ENCODE results near the gene LRP1B. TPM values are rescaled to one million over a fixed set of nuclear protein-coding genes. Genes with fewer than 3 reads are reported as not detected.
"Not testable (repeated sequence)": the region's sequence is repeated elsewhere in the genome, so short reads cannot be mapped to it uniquely, and the experiment has no call there.

The LRP1B gene
- total RNA-seq, 2 experiments from 2014 or later = not detected

- H3K9me3 Mint-ChIP-seq = peaks cover 20% of the 10 kb centered on the region
Observed at GRCh38 chr2:141887363-141887762, 243.5 kb downstream of the LRP1B start.

GRCh38 chr2:141878016-141878415 is 252.8 kb downstream of the LRP1B start:
- CTCF ChIA-PET = no interaction called here
- POLR2A ChIA-PET = no interaction called here
- H3K4me1 Mint-ChIP-seq (ENCODE audit: low read depth) = no peaks in the 10 kb centered on the region
- H3K4me3 Mint-ChIP-seq = no peak overlapping the region
- H3K36me3 Mint-ChIP-seq = no peaks in the 10 kb centered on the region
- no peaks in the 10 kb centered on the region for H3K27me3 Mint-ChIP-seq
- peaks cover 12% of the 10 kb centered on the region for H3K9me3 Mint-ChIP-seq
- no peak overlapping the region for H3K27ac Mint-ChIP-seq
- DNase-seq = no peak
- intact Hi-C loops (cut with micrococcal nuclease) = no loop called here

More at GRCh38 chr2:141887363-141887762, 243.5 kb downstream of the LRP1B start:
- Mint-ChIP-seq H3K4me1 (ENCODE audit: low read depth) (no peaks in the 10 kb centered on the region), H3K27ac (no peak overlapping the region), H3K4me3 (no peak overlapping the region), H3K27me3 (no peaks in the 10 kb centered on the region), H3K36me3 (no peaks in the 10 kb centered on the region)
- POLR2A ChIA-PET = no interaction called here
- CTCF ChIA-PET = no interaction called here
- no peak for DNase-seq
- intact Hi-C loops (cut with micrococcal nuclease) = no loop called here

GRCh38 chr2:141871913-141872634 is 258.7 kb downstream of the LRP1B start:
- DNase-seq = no peak
- no peak overlapping the region for H3K4me3 Mint-ChIP-seq
- no peak overlapping the region for H3K27ac Mint-ChIP-seq
- ChIA-PET POLR2A (no interaction called here), CTCF (no interaction called here)
- H3K27me3 Mint-ChIP-seq = no peaks in the 10 kb centered on the region
- no peaks in the 10 kb centered on the region for H3K4me1 Mint-ChIP-seq (ENCODE audit: low read depth)
- no peaks in the 10 kb centered on the region for H3K36me3 Mint-ChIP-seq
- intact Hi-C loops (cut with micrococcal nuclease) = no loop called here
- peaks cover 19% of the 10 kb centered on the region for H3K9me3 Mint-ChIP-seq

GRCh38 chr2:141869572-141869971 is 261.2 kb downstream of the LRP1B start:
- DNase-seq = no peak
- ChIA-PET CTCF (no interaction called here), POLR2A (no interaction called here)
- peaks cover 26% of the 10 kb centered on the region for H3K9me3 Mint-ChIP-seq
- no peak overlapping the region for H3K27ac Mint-ChIP-seq
- H3K36me3 Mint-ChIP-seq = no peaks in the 10 kb centered on the region
- no peak overlapping the region for H3K4me3 Mint-ChIP-seq
- intact Hi-C loops (cut with micrococcal nuclease) = no loop called here
- H3K27me3 Mint-ChIP-seq = no peaks in the 10 kb centered on the region
- no peaks in the 10 kb centered on the region for H3K4me1 Mint-ChIP-seq (ENCODE audit: low read depth)

GRCh38 chr2:141863964-141864363 is 266.9 kb downstream of the LRP1B start:
- no peak for DNase-seq
- peaks cover 16% of the 10 kb centered on the region for H3K9me3 Mint-ChIP-seq
- H3K27me3 Mint-ChIP-seq = no peaks in the 10 kb centered on the region
- ChIA-PET CTCF (no interaction called here), POLR2A (no interaction called here)
- no peaks in the 10 kb centered on the region for H3K36me3 Mint-ChIP-seq
- H3K27ac Mint-ChIP-seq = no peak overlapping the region
- intact Hi-C loops (cut with micrococcal nuclease) = no loop called here
- H3K4me1 Mint-ChIP-seq (ENCODE audit: low read depth) = no peaks in the 10 kb centered on the region
- no peak overlapping the region for H3K4me3 Mint-ChIP-seq

- Mint-ChIP-seq H3K27me3 (no peaks in the 10 kb centered on the region), H3K4me1 (ENCODE audit: low read depth) (no peaks in the 10 kb centered on the region), H3K4me3 (no peak overlapping the region), H3K9me3 (peaks cover 17% of the 10 kb centered on the region), H3K36me3 (no peaks in the 10 kb centered on the region), H3K27ac (no peak overlapping the region)
- DNase-seq = no peak
- intact Hi-C loops (cut with micrococcal nuclease) = no loop called here
- CTCF ChIA-PET = no interaction called here
- POLR2A ChIA-PET = no interaction called here
Observed at GRCh38 chr2:141856215-141856919, 274.4 kb downstream of the LRP1B start.

- intact Hi-C loops (cut with micrococcal nuclease) = no loop called here
- Mint-ChIP-seq H3K27ac (no peak overlapping the region), H3K4me1 (ENCODE audit: low read depth) (no peaks in the 10 kb centered on the region), H3K36me3 (no peaks in the 10 kb centered on the region), H3K4me3 (no peak overlapping the region), H3K27me3 (no peaks in the 10 kb centered on the region), H3K9me3 (peaks cover 7% of the 10 kb centered on the region)
- no peak for DNase-seq
- ChIA-PET POLR2A (no interaction called here), CTCF (no interaction called here)
Observed at GRCh38 chr2:141848191-141848590, 282.6 kb downstream of the LRP1B start.

- no peak overlapping the region for H3K4me3 Mint-ChIP-seq
- no peaks in the 10 kb centered on the region for H3K4me1 Mint-ChIP-seq (ENCODE audit: low read depth)
- no peak overlapping the region for H3K27ac Mint-ChIP-seq
- DNase-seq = no peak
- peaks cover 2% of the 10 kb centered on the region for H3K9me3 Mint-ChIP-seq
- intact Hi-C loops (cut with micrococcal nuclease) = no loop called here
- H3K36me3 Mint-ChIP-seq = no peaks in the 10 kb centered on the region
- ChIA-PET CTCF (no interaction called here), POLR2A (no interaction called here)
- H3K27me3 Mint-ChIP-seq = no peaks in the 10 kb centered on the region
Observed at GRCh38 chr2:141844231-141844630, 286.6 kb downstream of the LRP1B start.

GRCh38 chr2:141835103-141835502 is 295.7 kb downstream of the LRP1B start:
- intact Hi-C loops (cut with micrococcal nuclease) = no loop called here
- no peaks in the 10 kb centered on the region for H3K27me3 Mint-ChIP-seq
- H3K9me3 Mint-ChIP-seq = peaks cover 5% of the 10 kb centered on the region
- no peaks in the 10 kb centered on the region for H3K36me3 Mint-ChIP-seq
- no peaks in the 10 kb centered on the region for H3K4me1 Mint-ChIP-seq (ENCODE audit: low read depth)
- CTCF ChIA-PET = no interaction called here
- POLR2A ChIA-PET = no interaction called here
- H3K27ac Mint-ChIP-seq = no peak overlapping the region
- DNase-seq = no peak
- no peak overlapping the region for H3K4me3 Mint-ChIP-seq

- intact Hi-C loops (cut with micrococcal nuclease) = no loop called here
- H3K27me3 Mint-ChIP-seq = no peaks in the 10 kb centered on the region
- ChIA-PET POLR2A (no interaction called here), CTCF (no interaction called here)
- no peaks in the 10 kb centered on the region for H3K4me1 Mint-ChIP-seq (ENCODE audit: low read depth)
- H3K27ac Mint-ChIP-seq = no peak overlapping the region
- peaks cover 4% of the 10 kb centered on the region for H3K9me3 Mint-ChIP-seq
- no peaks in the 10 kb centered on the region for H3K36me3 Mint-ChIP-seq
- DNase-seq = no peak
- no peak overlapping the region for H3K4me3 Mint-ChIP-seq
Observed at GRCh38 chr2:141828761-141829160, 302.1 kb downstream of the LRP1B start.

GRCh38 chr2:141824790-141825189 is 306.0 kb downstream of the LRP1B start:
- Mint-ChIP-seq H3K4me1 (ENCODE audit: low read depth) (no peaks in the 10 kb centered on the region), H3K4me3 (no peak overlapping the region), H3K27ac (no peak overlapping the region), H3K9me3 (peaks cover 7% of the 10 kb centered on the region), H3K36me3 (no peaks in the 10 kb centered on the region), H3K27me3 (no peaks in the 10 kb centered on the region)
- intact Hi-C loops (cut with micrococcal nuclease) = no loop called here
- CTCF ChIA-PET = no interaction called here
- no peak for DNase-seq
- POLR2A ChIA-PET = no interaction called here

GRCh38 chr2:141820893-141821292 is 309.9 kb downstream of the LRP1B start:
- CTCF ChIA-PET = no interaction called here
- Mint-ChIP-seq H3K4me3 (no peak overlapping the region), H3K27me3 (no peaks in the 10 kb centered on the region), H3K4me1 (ENCODE audit: low read depth) (no peaks in the 10 kb centered on the region), H3K9me3 (peaks cover 12% of the 10 kb centered on the region), H3K27ac (no peak overlapping the region), H3K36me3 (no peaks in the 10 kb centered on the region)
- POLR2A ChIA-PET = no interaction called here
- intact Hi-C loops (cut with micrococcal nuclease) = no loop called here
- no peak for DNase-seq

- CTCF ChIA-PET = interaction anchor here (1.0 kb wide), 1 partner anchor 8 kb away, joined by 3 read pairs; no protein-coding TSS in a partner anchor
- not testable (repeated sequence) for H3K27me3 Mint-ChIP-seq
Observed at GRCh38 chr2:141815320-141815719, 315.5 kb downstream of the LRP1B start.

More at GRCh38 chr2:141815320-141815719, 315.5 kb downstream of the LRP1B start:
- intact Hi-C loops (cut with micrococcal nuclease); H3K27ac Mint-ChIP-seq; POLR2A ChIA-PET; H3K4me3 Mint-ChIP-seq; H3K4me1 Mint-ChIP-seq (ENCODE audit: low read depth); H3K36me3 Mint-ChIP-seq; DNase-seq: not testable (repeated sequence)
- H3K9me3 Mint-ChIP-seq = peaks cover 38% of the 10 kb centered on the region

Measured in activated CD4-positive, alpha-beta memory T cell treated with anti-CD3 and anti-CD28 coated beads for 36 hours (primary cell).